Central memory CD8-positive, alpha-beta T cell (primary cell): ENCODE measurements around the gene PRPS2.

Source experiments
- ATAC-seq: fragments of 150-1000 bp; cut with Tn5 transposase; replicated peaks from 2 replicates; pipeline ENCODE4 v1.10.0; 2022; ENCODE audit warnings: mild to moderate bottlenecking, moderate FRiP score, moderate number of reproducible peaks; ENCODE audit not compliant: poor library complexity, severe bottlenecking; ENCODE audit errors: extremely low read depth
- DNase-seq, 2 donors: peaks; one replicate each; pipeline ENCODE4 v3.0.0; 2021; ENCODE audit warnings: low spot score in 2 of 2
- H3K27ac Mint-ChIP-seq: one replicate; pipeline ENCODE4 v1.8.0; 2022; ENCODE audit warnings: low read depth, mild to moderate bottlenecking, moderate library complexity, mixed read lengths
- H3K27me3 Mint-ChIP-seq: one replicate; pipeline ENCODE4 v1.8.0; 2022; ENCODE audit warnings: mixed read lengths
- H3K36me3 Mint-ChIP-seq: one replicate; pipeline ENCODE4 v1.8.0; 2022; ENCODE audit warnings: mild to moderate bottlenecking, moderate library complexity, mixed read lengths; ENCODE audit not compliant: insufficient read depth
- H3K4me1 Mint-ChIP-seq: one replicate; pipeline ENCODE4 v1.8.0; 2022; ENCODE audit warnings: mixed read lengths
- H3K4me3 Mint-ChIP-seq: one replicate; pipeline ENCODE4 v1.8.0; 2022; ENCODE audit warnings: mild to moderate bottlenecking, moderate library complexity, mixed read lengths
- H3K9me3 Mint-ChIP-seq: one replicate; pipeline ENCODE4 v1.8.0; 2022; ENCODE audit warnings: mixed read lengths

Gene PRPS2

DNA sequence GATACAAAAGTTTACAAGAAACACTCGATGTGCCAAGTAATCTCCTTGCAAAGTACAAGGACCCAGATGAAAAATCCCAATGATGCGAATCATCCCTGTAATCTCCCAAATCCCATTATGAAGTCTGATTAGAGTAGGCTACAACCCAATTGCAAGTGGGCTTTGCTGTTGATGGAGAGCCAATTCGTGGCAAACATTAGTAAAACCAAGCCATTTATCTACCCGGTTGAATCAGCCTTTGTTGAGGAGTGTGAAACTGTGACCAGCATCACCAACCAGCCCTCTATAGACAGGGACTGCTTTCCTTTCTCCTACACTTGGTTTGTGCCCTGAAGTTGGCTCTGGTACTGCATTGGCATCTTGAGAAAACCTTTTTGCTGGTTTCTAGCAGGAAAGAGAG lies 1.2 kb upstream of the PRPS2 start:
- Mint-ChIP-seq H3K4me3 (peak overlapping the region; percentile 80), H3K36me3 (peaks cover 4% of the 10 kb centered on the region), H3K9me3 (no peaks in the 10 kb centered on the region), H3K27ac (no peak overlapping the region), H3K27me3 (no peaks in the 10 kb centered on the region), H3K4me1 (peaks cover 17% of the 10 kb centered on the region)
- no peak for ATAC-seq
- no peak for DNase-seq

DNA sequence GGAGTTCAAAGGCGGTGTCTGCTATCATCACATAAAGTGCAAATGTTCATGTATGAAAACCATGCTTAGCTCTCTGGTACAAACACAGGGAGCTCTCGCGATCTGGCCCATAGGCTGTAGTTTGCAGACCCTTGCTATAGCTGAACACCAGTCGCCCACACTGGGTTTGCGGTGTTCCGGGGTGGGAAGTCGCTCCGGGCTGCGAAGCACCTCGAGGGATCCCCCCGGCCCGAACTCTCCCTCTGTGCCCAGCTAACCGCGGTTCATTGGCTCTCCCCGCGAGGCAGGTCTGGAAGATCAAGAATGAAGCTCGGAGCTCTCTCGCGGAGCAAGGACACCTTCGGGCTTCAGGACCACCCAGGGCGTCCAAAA lies 341 bp upstream of the PRPS2 start:
- H3K36me3 Mint-ChIP-seq = peaks cover 7% of the 10 kb centered on the region
- peaks cover 17% of the 10 kb centered on the region for H3K4me1 Mint-ChIP-seq
- peak overlapping the region; percentile 64 for H3K27ac Mint-ChIP-seq
- ATAC-seq (peak; percentile 23), DNase-seq (no peak)
- no peaks in the 10 kb centered on the region for H3K9me3 Mint-ChIP-seq
- H3K27me3 Mint-ChIP-seq = no peaks in the 10 kb centered on the region
- peak overlapping the region; percentile 80 for H3K4me3 Mint-ChIP-seq

DNA sequence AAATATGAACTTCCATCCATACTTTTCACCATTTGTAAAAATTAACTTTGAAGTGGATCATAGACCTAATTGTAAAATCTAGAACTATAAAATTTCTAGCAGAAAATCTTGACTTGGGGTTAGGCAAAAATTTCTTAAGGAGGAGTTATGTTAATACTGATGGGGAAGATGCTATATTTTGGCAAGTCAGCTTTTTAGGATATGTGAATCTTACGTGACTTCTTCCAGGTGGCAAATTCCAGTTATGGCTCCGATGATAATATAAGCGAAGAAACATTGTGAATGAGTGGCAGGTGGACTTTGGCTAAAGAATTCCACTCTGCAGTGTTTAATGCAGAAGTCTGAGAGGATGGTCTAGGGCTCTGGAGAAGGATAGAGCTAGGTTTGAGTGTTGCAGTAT lies 1.5 kb downstream of the PRPS2 start:
- Mint-ChIP-seq H3K4me3 (peak overlapping the region; percentile 80), H3K9me3 (no peaks in the 10 kb centered on the region), H3K27me3 (no peaks in the 10 kb centered on the region), H3K27ac (peak overlapping the region; percentile 62), H3K36me3 (peaks cover 8% of the 10 kb centered on the region), H3K4me1 (peaks cover 18% of the 10 kb centered on the region)
- DNase-seq (no peak), ATAC-seq (no peak)

DNA sequence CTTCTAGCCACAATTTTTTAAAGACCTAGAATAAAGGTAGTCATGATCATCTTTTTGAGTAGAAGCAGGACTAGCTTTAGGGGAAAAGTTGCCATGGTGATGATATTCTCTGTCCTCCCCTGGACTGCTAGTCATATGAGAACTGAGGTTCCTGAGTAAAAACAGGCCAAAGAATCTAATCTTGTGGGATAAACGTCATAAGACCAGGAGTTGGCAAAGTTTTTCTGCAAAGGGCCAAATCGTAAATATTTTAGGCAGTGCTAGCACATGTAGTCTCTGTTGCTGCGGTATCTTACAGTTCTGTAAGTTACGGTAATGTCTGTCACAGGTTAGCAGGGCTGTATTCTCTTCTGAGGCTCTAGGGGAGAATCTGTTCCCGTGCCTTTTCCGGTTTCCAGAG lies 3.4 kb downstream of the PRPS2 start:
- Mint-ChIP-seq H3K4me1 (peaks cover 22% of the 10 kb centered on the region), H3K36me3 (peaks cover 11% of the 10 kb centered on the region), H3K27me3 (no peaks in the 10 kb centered on the region), H3K27ac (no peak overlapping the region), H3K9me3 (no peaks in the 10 kb centered on the region), H3K4me3 (no peak overlapping the region)
- DNase-seq (no peak), ATAC-seq (no peak)

DNA sequence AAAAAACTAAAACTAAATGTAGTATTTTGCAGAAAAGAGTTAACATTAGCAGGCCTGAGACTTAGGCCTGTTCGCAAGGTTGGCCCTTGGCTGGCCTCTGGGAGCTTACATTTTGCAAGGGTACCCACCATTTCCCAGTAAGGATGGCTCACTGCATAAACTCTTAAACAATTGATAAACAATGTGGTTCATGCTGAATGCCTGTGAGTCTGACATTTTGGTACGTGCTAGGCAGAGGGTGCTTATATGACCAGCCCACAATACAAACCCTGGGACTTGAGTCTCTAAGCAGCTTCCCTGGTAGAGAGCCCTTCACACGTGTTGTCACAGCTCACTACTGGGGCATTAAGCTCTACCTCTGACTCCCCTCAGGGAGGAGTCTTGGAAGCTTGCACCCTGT lies 7.4 kb downstream of the PRPS2 start:
- Mint-ChIP-seq H3K27me3 (no peaks in the 10 kb centered on the region), H3K27ac (no peak overlapping the region), H3K4me3 (no peak overlapping the region), H3K4me1 (peaks cover 5% of the 10 kb centered on the region), H3K9me3 (no peaks in the 10 kb centered on the region), H3K36me3 (peaks cover 15% of the 10 kb centered on the region)
- DNase-seq (no peak), ATAC-seq (no peak)

DNA sequence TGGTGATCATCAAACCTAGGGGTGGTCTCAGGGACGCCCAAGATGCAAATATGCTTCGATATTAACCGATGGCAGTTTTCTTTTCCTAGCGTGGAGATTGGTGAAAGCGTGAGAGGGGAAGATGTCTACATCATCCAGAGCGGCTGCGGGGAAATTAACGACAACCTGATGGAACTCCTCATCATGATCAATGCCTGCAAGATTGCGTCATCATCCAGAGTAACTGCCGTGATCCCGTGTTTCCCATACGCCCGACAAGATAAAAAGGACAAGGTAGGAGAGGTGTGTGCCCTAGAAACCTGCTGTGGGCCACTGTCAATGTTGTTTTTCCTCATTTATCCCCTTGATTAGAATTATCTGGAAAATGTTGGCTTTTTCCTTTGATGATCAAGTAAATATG lies 7.9 kb downstream of the PRPS2 start:
- Mint-ChIP-seq H3K27ac (no peak overlapping the region), H3K9me3 (no peaks in the 10 kb centered on the region), H3K4me1 (peaks cover 5% of the 10 kb centered on the region), H3K36me3 (peaks cover 15% of the 10 kb centered on the region), H3K4me3 (no peak overlapping the region), H3K27me3 (no peaks in the 10 kb centered on the region)
- DNase-seq (no peak), ATAC-seq (no peak)

DNA sequence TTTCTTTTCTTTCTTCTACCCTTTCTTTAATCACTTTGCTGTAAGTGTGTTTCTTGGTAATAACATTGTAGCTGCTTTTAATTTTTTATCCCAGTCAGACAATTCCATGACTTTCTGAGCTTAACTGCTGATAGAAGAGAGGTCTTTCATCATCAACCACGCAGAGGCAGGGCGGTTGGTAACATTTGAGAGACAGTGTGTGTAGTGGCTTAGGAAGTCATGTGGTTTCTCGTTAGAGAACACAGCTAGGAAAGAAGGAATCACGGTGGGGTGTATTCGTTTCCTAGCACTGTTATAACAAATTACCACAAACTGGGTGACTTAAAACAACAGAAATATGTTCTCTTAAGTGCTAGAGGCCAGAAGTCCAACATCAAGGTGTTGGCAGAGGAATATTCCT lies 11.5 kb downstream of the PRPS2 start:
- no peak for ATAC-seq
- Mint-ChIP-seq H3K4me1 (peaks cover 4% of the 10 kb centered on the region), H3K27ac (no peak overlapping the region)

DNA sequence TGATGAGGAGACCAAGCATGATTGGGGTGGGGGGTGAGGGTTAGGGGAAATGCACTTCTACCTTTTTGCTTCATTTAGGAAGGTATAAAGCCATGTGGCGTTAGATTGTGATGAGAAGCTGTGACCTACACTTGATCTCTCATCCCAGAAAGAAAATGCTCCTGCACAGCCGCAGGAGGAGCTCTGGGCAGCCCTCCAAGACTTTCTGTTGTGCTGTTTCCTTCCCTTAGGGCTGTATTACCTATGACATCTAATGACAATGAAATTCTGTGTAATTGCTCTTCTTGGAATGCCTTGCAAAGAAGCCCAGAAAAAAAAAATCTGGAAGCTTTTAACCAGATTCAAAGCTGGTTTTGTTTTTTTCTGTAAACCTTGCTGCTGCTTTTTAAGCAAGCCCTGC lies 13.4 kb downstream of the PRPS2 start:
- H3K4me3 Mint-ChIP-seq = no peak overlapping the region
- no peak for ATAC-seq
- H3K4me1 Mint-ChIP-seq = no peaks in the 10 kb centered on the region
- no peaks in the 10 kb centered on the region for H3K27me3 Mint-ChIP-seq
- H3K9me3 Mint-ChIP-seq = no peaks in the 10 kb centered on the region
- DNase-seq = no peak
- no peak overlapping the region for H3K27ac Mint-ChIP-seq
- peaks cover 14% of the 10 kb centered on the region for H3K36me3 Mint-ChIP-seq

More for the DNA sequence above, 11.5 kb downstream of the PRPS2 start:
- Mint-ChIP-seq H3K36me3 (peaks cover 15% of the 10 kb centered on the region), H3K9me3 (no peaks in the 10 kb centered on the region), H3K27me3 (no peaks in the 10 kb centered on the region), H3K4me3 (no peak overlapping the region)
- DNase-seq = no peak

DNA sequence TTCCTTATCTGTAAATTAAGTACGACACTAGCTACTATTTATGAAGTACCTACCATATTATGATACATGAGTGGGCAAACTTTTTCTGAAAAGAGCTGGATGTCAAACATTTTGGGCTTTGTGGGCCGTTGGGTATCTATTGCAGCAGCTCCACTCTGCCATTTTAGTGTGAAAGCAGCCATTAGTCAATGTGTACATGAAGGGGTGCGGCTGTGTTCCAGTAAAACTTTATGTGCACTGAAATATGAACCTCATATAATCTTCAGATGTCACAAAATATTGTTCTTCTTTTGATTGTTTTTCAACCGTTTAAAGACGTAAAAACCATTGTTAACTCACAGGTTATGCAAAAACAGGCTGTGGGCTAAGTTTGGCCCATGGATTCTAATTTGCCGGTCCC lies 14.1 kb downstream of the PRPS2 start:
- DNase-seq (no peak), ATAC-seq (no peak)
- Mint-ChIP-seq H3K4me3 (no peak overlapping the region), H3K27ac (no peak overlapping the region), H3K36me3 (peaks cover 14% of the 10 kb centered on the region), H3K9me3 (no peaks in the 10 kb centered on the region), H3K27me3 (no peaks in the 10 kb centered on the region), H3K4me1 (no peaks in the 10 kb centered on the region)

DNA sequence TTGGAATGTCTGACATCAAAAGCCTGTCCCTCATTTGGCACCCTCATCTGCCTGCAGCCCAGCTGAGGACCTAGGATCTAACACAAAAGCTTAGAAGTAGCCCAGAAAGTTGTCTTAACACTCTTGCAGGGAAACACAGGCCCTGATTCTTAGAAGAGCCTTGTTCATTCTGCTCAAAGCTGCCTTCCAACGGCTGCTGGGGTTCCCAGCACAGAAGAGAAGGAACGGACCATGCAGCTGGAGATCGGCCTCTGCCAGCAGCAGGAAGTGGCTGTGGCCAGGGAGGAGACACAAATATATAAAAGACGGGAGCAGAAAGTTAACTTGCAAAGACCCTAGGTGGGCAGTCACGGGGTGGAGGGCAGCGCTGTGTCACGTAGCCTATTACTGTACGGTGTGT lies 20.4 kb downstream of the PRPS2 start:
- no peak overlapping the region for H3K27ac Mint-ChIP-seq

DNA sequence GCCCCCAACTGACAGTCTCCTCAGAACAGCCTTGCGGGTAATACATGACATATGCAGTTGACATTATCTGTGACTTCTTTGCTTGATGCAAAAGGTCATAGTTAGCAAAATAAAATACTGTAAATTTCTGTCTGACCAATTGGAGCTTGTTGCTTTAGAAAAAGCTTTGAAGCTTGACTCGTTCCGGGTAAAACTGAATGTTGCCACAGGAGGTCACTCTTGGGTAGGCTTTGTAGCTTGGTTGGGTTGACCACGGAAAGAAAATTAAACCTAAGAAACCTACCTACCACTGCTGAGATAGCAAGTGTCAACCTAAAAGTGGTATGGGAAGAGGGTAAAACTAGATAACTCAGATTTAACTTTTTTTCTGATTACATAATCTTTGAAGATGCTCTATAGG lies 23.2 kb downstream of the PRPS2 start:
- no peak overlapping the region for H3K27ac Mint-ChIP-seq
- no peaks in the 10 kb centered on the region for H3K4me1 Mint-ChIP-seq
- DNase-seq (peak in 1 of 2 donors; percentile 13), ATAC-seq (no peak)
- H3K27me3 Mint-ChIP-seq = no peaks in the 10 kb centered on the region
- no peak overlapping the region for H3K4me3 Mint-ChIP-seq
- H3K36me3 Mint-ChIP-seq = peaks cover 5% of the 10 kb centered on the region
- no peaks in the 10 kb centered on the region for H3K9me3 Mint-ChIP-seq

More for the DNA sequence above, 20.4 kb downstream of the PRPS2 start:
- Mint-ChIP-seq H3K36me3 (peaks cover 9% of the 10 kb centered on the region), H3K27me3 (no peaks in the 10 kb centered on the region), H3K9me3 (no peaks in the 10 kb centered on the region), H3K4me1 (no peaks in the 10 kb centered on the region), H3K4me3 (no peak overlapping the region)
- DNase-seq (no peak), ATAC-seq (no peak)

DNA sequence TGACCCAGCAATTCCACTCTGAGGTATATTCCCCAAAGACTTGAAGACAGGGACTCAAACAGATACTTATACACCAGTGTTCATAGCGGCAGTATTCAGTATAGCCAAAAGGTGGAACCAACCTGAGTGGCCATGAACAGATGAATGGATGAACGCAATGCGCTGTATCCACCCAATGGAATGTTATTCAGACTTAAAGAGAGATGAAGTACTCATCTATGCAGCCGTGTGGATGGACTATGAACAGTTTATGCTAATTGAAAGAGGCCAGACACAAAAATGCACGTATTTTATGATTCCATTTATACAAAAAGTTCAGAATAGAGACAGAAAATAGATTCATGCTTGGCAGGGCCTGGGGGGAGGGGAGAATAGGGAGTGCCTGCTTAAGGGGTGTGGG lies 26.3 kb downstream of the PRPS2 start:
- Mint-ChIP-seq H3K4me1 (no peaks in the 10 kb centered on the region), H3K9me3 (no peaks in the 10 kb centered on the region), H3K27ac (no peak overlapping the region), H3K27me3 (no peaks in the 10 kb centered on the region), H3K36me3 (peaks cover 8% of the 10 kb centered on the region), H3K4me3 (no peak overlapping the region)
- no peak for DNase-seq
- ATAC-seq = no peak

DNA sequence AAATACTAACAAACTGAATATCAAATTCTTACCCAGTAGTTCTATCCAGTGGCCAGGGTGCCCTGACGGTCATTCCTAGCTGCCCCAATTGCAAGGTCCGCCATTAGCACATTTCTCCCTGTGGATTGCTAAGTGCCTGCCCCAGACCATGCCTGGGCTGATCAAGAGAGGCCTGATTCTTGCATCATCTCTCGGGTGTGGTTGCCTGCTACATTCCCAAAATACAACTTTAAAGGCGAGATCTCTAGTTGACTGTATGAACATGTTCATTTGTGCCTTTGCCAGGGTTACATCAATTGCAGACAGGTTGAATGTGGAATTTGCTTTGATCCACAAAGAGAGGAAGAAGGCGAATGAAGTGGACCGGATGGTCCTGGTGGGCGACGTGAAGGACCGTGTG lies 28.0 kb downstream of the PRPS2 start:
- no peak for ATAC-seq
- Mint-ChIP-seq H3K9me3 (no peaks in the 10 kb centered on the region), H3K4me1 (no peaks in the 10 kb centered on the region), H3K4me3 (no peak overlapping the region), H3K27me3 (no peaks in the 10 kb centered on the region), H3K27ac (no peak overlapping the region), H3K36me3 (peaks cover 14% of the 10 kb centered on the region)
- no peak for DNase-seq

DNA sequence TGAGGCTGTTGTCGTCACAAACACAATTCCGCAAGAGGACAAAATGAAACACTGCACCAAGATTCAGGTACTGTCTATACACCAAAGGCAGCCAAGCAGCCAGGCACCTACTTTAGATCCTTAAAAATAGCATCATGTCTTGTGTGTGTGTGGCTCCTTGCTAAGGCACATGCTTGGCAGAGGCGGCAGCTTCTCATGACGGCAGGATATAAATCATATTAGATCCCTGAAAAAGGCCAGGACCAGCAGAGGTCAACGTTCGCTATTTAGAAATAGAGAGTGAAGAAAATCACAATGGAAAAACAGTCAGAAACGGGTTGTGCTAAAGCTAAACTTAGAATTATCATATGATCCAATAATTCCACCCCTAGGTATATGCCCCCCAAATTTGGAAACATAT lies 29.5 kb downstream of the PRPS2 start:
- DNase-seq = no peak
- ATAC-seq = no peak
- Mint-ChIP-seq H3K27ac (no peak overlapping the region), H3K4me3 (no peak overlapping the region), H3K36me3 (peaks cover 16% of the 10 kb centered on the region), H3K9me3 (no peaks in the 10 kb centered on the region), H3K27me3 (no peaks in the 10 kb centered on the region), H3K4me1 (no peaks in the 10 kb centered on the region)
